ENCODE results near the gene HIVEP3.

HIVEP3 gene

DNA sequence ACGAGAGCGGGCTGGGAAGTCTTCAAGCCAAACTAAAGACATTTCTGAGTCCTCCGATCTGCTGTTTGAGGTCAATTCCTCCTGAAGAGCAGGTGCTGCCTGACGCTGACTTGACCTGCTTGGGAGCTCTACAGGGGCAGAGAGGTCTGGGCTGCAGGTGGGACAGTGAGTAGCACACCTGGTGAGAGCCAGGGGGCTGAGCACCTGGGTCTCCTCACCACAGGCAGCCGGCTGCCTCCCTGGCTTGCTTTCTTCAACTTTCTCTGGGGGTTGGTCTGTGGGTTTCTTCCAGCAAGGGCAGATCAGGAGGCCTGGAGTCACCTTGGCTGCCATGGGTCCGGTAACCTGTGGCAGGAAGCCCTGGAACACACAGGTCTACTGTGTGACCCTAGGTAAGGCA lies 326.8 kb downstream of the HIVEP3 start:
- H3K4me3 ChIP-seq (ENCODE audit: low read length) = no peak overlapping the region
- no peak for DNase-seq (ENCODE audit: low read depth)
- TF ChIP-seq, protein P1, sequence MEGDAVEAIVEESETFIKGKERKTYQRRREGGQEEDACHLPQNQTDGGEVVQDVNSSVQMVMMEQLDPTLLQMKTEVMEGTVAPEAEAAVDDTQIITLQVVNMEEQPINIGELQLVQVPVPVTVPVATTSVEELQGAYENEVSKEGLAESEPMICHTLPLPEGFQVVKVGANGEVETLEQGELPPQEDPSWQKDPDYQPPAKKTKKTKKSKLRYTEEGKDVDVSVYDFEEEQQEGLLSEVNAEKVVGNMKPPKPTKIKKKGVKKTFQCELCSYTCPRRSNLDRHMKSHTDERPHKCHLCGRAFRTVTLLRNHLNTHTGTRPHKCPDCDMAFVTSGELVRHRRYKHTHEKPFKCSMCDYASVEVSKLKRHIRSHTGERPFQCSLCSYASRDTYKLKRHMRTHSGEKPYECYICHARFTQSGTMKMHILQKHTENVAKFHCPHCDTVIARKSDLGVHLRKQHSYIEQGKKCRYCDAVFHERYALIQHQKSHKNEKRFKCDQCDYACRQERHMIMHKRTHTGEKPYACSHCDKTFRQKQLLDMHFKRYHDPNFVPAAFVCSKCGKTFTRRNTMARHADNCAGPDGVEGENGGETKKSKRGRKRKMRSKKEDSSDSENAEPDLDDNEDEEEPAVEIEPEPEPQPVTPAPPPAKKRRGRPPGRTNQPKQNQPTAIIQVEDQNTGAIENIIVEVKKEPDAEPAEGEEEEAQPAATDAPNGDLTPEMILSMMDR (conservative IDR thresholded peaks at IDR 0.05; ENCODE audit: low read depth, low read length) = no peak

DNA sequence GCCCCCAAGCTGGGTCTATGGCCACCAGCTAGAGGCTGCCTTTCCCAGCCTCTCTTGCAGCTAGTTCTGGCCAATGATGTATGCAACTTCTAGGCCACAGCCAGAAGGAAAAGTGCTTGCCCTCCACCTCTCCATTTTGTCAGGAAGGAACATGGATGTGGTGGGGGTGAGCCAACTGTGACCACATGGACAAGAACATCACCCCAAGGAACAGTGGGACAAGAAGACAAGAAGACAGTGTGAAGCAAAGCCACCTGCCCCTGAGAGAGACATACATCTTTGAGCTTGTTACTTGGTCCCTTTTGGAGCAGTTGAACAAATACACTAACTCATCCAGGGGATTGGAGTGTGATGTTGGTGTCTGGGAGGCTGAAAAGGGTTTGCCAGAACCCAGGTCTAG lies 328.4 kb downstream of the HIVEP3 start:
- no peak overlapping the region for H3K4me3 ChIP-seq (ENCODE audit: low read length)
- TF ChIP-seq, protein P1 (conservative IDR thresholded peaks at IDR 0.05; ENCODE audit: low read depth, low read length) = no peak
- DNase-seq (ENCODE audit: low read depth) = no peak

DNA sequence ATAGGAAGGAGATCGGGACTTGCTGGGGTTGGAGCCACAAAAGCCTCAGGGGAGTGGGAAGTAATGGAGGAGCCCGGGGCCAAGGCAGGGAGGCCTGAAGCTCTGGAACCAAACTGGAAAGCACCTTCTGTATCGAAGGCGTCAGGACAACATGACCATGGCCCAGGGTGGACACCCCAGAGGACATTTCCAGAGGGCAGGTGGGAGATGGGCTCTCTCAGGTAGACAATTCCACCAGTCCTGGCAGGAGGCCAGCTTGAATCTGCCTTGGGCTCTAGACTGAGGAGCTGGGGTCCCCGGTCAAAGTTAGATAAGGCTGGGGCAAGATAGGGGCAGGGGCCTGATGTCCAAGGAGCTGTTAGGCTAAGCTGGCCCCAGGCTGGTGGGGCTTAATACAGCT lies 329.3 kb downstream of the HIVEP3 start:
- no peak for DNase-seq (ENCODE audit: low read depth)

DNA sequence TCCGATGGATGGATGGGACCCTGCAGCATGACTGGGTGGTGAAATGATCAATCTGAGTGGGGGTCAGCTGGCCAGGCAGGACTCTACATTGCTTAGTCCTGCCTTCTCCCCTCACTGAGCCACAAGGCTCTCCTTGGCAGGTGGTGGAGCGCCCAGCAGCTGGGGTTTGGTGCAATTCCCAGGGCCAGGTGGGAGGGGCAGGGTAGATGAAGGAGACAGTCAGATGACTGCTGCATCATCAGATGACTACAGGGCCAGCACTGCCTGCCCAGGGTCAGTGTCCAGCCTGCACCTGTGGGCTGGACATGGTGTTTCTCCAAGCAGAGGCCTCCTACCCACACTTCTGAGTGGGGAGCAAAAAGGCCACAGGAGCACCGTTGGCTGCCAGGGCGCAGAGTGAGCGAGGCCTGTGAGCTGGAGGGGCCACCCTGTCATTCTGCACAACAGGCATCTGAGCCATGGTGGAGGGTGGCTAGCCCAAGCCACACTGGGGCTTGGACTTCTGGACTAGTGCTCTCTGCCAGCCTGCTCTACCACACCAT lies 330.3 kb downstream of the HIVEP3 start:
- DNase-seq (ENCODE audit: low read depth) = no peak
- TF ChIP-seq, protein P1 (conservative IDR thresholded peaks at IDR 0.05; ENCODE audit: low read depth, low read length) = no peak

More for the DNA sequence above, 329.3 kb downstream of the HIVEP3 start:
- no peak overlapping the region for H3K4me3 ChIP-seq (ENCODE audit: low read length)
- TF ChIP-seq, protein P1 (conservative IDR thresholded peaks at IDR 0.05; ENCODE audit: low read depth, low read length) = no peak

DNA sequence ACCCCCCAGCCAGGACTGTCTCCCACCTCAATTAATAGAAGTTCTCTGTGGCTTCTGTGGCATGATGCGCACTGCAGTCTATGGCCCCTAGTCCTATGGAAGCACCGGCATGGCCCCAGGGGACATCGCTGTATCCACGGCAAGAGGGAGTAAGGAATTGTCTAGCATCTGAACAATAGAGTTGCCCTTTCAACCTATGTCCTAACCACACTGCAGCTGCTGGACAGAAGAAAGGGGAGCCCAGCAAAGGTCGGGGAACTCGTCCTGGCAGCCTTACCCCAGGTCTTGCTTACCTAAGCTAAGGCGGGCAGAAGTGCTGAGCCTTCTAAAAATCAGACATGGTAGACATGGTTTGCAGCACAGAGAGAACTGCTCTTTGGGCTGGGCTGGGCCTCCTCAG lies 330.9 kb downstream of the HIVEP3 start:
- H3K4me3 ChIP-seq (ENCODE audit: low read length) = no peak overlapping the region
- no peak for DNase-seq (ENCODE audit: low read depth)
- TF ChIP-seq, protein P1 (conservative IDR thresholded peaks at IDR 0.05; ENCODE audit: low read depth, low read length) = no peak

More for the DNA sequence above, 330.3 kb downstream of the HIVEP3 start:
- H3K4me3 ChIP-seq (ENCODE audit: low read length) = no peak overlapping the region

DNA sequence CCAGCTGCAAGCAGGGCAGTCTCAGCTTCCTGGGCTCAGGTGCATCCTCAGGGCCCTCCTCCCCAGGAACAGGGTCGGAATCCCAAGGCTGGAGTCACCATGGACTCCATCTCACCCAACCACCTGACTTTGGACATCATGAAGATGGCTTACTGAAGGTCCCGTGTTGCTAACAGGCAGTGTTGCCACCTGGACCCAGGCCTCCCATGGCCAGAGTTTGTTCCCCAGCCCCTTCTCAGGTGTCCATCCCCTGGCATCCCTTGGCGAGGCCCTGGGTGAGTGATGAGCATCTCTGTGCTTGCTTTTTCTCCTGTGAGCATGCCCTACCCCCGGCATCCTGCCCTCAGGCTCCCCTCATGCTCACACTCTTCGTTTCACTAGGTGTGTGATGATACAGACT lies 332.5 kb downstream of the HIVEP3 start:
- no peak overlapping the region for H3K4me3 ChIP-seq (ENCODE audit: low read length)
- no peak for DNase-seq (ENCODE audit: low read depth)
- TF ChIP-seq, protein P1 (conservative IDR thresholded peaks at IDR 0.05; ENCODE audit: low read depth, low read length) = no peak

DNA sequence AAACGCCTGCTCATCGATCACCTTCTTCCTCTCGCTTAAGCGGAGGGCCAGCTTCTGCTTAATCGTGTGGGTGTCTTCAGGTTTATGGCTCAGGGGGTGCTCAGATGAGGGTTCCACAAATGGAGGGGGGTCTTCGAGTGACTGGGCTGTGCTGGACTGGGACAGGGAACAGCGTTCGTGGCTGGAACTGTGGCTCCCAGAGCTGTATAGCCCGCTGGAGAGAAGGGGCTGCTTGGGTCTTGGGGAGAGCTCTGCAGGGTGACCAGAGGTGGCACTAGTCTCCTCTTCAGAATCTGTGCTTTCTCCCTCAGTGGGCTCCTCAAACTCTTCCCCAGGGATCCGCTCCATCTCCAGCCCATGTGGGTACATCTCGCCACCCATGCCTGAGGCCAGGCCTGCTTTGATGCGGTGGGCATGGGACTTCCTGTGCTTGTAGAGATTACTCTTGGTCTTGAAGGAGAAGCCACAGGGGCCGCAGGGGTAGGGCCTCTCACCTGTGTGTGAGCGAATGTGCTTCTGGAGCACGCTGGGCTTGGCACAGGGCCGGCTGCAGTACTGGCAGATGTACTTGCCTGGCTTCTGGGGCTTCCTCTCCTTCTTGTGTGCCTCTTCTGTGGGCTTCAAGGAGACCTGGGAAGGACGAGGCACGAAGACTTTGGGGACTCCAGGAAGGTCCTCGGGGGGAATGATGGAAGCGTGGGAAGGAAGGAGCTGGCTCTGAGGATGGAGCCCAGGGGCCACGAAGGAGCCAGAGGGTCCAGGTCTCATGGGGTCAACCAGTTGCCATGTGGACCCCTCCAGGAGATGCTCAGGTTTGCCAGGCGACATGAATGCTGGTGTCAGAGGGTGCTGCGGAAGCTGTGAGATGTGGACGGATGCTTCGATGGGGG lies 334.8 kb downstream of the HIVEP3 start:
- TF ChIP-seq, protein P1 (conservative IDR thresholded peaks at IDR 0.05; ENCODE audit: low read depth, low read length) = no peak
- no peak for DNase-seq (ENCODE audit: low read depth)
- H3K4me3 ChIP-seq (ENCODE audit: low read length) = no peak overlapping the region

All from retinal pigment epithelial cell (primary cell).